Tongue (tissue), 2 donors: ENCODE measurements around the gene CAMK2B. TPM values are rescaled to one million over a fixed set of nuclear protein-coding genes. Genes with fewer than 3 reads are reported as not detected.
A peak's percentile ranks its signal among the peaks of the same experiment; 100 is the strongest.

Experiments
- DNase-seq: peaks from one replicate; pipeline ENCODE4 v3.0.0-alpha.2; 2015
- total RNA-seq: library from RNA; depleted of rRNA; stranded (reverse); fragments of >200 nt; gene quantifications from one replicate; pipeline ENCODE4 v1.2.3, GENCODE V29; 2014

CAMK2B gene
- total RNA-seq, 1 donor from 2014 or later, result 26.7 TPM

DNA sequence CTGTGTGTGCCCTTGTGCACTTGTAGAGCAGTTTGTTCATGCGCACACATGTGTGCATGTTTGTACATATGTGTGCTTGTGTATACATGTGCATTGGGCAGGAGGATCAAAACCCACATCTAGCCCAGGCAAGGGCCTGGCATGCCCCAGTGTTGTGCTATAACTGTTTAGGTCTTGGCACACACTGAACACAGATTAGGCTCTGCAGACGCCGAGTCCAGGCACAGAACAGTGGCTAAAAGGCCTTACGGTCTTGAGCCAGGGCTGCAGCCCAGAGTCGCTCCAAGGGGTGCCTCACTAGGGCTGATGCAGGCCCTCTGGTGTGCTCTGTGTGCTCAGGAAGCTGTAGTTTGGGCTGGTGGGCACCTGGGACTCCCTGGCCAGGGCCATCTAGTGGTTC lies 68.9 kb downstream of the CAMK2B start:
- no peak for DNase-seq

DNA sequence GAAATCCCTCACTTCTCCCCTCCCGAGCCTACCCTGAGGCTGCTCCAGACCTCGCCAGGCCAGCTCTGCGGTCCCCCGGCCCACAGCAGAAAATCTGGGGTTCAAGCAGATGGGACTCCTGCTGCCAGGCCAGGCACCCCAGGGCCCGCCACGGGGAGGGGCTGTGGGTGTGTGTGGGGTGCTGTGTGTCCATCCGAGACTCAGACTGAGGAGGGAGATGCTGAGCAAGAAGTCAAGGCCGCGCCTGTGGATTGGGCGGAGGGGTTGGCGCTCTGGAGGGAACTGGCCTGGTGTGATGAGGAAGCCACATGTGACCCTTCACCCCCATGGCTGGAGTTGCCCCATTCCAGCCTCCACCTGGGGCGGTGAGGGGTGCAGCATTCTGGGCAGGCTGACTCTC lies 73.5 kb downstream of the CAMK2B start:
- no peak for DNase-seq

DNA sequence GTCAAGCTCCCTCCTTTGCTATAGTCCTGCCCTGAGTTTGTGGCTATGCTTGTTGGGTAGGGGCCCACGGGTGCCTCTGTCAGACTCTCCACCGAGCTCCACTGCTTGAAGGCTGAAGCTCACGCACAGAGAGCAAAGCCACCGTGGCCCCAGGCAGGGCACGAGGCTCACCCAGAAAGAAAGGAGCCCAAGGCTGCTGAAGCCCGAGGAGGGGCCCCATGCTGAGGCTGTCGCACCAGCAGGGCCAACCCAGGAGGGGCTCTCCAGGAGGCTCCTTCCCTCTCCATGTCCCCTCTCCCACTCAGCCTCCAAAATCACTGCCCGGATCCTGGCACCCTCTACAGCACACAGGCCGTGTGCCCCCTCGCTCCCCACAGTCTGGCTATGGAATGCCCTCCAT lies 74.1 kb downstream of the CAMK2B start:
- DNase-seq, result no peak

DNA sequence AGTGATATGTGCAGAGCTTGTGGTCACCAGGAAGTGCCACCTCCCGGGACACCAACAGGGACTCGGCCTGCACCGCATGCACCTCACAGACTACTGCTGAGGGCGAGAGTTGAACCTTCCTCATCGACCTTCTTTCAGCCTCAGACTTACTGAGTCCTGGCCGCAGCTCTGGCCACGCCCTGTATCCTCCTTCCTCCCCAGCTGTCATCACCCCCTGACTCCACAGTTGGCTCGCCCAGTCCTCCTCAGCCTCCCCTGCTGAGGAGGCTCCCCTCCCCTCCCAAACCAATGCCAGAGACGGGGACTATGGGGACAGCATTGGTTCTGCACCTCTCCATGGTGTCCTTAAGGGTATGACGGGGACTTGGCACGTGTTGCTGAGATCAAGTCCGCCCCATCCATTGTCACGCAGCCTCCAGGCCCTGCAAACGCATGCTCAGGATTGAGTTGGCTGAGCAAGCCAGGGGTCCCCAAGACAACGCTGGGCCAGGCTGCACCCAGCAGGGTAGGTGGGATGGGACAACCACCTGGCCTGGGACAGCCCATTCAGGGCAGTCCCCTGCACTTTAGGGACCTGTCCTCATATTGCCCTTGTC lies 75.7 kb downstream of the CAMK2B start:
- no peak for DNase-seq

DNA sequence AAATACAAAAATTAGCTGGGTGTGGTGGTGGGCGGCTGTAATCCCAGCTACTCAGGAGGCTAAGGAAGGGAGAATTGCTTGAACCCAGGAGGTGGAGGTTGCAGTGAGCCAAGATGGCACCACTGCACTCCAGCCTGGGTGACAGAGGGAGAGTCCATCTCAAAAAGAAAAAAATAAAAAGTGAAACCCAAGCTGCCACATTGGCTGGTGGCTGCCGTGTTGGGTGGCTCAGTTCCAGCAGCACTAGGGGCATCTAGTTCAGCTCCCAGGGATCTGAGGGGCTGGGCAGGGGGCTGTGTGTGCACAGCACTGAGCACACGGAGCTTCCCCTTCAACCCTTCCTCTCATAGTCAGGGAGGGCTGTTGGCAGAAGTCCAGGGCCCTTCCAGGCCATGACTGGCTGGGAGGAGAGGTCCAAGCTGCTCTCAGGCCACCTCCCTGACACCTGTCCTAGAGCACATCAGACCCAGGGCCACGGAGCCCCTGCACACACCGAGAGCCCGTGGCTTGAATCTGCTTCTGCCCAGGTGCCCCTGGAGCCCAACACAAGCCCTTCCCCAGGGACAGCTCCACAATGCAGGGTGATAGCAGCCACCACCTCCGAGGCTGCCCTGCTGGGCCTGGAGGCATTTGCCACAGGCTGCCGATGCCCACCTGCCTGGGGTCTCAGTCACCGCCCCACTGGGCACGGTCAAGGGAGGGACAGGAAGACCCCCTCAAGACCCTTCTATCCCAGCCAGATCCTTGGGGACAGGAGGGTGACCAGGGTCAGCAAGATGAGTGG lies 77.3 kb downstream of the CAMK2B start:
- no peak for DNase-seq

DNA sequence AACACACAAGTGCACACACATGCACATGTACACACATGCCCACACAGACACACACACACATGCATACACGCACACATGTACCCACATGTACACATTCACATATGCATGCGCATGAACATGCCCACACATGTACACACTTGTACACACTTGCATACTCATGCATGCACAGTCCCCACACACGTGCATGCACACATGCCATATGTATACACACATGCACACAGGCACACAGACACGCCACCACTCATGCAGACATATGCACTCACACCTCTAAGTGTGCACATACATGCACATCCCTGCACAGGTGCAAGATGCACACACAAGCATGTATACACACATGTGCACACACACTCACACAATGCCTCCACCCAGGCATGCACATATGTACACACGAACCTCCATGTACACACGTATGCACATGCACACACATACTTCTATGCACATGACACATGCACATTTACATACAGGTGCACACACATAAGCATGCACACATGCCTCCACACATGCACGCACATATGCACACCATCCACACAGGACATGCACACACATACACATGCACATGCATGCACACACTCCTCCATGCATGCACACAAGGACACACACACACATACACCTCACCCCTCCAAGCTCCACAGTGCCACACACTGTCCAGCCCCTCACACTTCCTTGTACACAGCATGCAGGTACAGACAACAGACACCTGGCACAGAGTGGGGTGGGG lies 78.8 kb downstream of the CAMK2B start:
- no peak for DNase-seq

DNA sequence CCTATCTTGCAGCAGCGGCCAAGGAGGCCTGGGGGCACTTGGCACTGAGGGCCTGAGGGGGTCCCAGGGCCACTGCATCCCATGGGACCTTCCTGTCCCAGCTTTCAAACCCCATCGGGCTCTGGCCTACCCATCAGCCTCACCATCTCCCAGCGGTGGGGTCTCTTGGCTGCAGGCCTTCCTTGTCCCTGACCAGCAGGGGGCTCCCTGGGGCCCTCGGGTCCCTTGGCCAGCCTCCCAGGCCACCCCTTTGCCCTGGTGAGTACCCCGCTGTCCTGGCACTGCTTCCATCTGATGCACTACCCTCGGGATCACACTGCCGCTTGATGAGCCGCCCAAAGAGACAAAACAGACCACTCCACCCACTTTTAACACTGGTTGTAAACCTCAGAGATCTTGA lies 81.1 kb downstream of the CAMK2B start:
- DNase-seq, result no peak

DNA sequence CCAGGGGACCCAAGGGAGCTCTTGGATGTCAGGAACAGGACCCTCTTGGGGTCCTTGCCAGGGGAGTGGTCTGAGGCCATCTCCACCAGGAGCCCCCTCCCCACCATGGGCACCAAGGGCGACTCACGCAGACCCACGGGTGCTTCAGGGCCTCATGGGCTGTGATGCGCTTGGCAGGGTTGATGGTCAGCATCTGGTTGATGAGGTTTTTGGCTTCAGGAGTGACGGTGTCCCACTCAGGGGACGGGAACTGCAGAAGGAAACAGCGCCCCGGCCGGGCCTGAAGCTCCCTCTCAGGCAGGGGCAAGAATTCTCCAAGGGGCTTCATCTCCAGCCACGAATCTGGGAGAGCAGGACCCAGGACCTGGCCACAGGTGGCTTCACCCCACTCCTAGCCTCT lies 83.3 kb downstream of the CAMK2B start:
- DNase-seq, result no peak

DNA sequence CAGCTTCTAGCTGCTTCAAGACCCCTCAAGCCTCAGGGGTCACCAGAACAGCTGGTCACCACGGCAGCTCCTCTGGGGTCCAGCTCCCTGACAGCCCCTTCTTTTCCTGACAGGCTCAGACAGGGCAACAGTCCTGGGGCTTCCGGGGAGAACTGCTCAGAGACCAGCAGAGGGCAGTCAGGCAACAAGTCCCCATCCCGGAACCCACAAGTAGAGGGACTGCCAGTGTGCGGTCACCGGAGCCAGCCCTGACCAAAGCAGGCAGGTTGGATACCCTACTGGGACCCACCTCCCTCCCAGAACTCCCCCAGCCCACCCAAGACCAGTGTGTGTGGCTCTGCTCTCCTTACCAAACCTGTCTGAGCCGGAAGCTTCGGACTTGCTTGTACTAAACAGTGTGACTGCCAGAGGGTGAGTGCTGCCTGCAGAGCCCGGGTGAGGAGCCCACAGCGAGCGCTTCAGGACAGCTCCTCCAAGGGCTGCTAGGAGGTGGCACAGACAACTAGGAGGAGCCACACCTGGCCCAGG lies 84.3 kb downstream of the CAMK2B start:
- peak; percentile 88 for DNase-seq

DNA sequence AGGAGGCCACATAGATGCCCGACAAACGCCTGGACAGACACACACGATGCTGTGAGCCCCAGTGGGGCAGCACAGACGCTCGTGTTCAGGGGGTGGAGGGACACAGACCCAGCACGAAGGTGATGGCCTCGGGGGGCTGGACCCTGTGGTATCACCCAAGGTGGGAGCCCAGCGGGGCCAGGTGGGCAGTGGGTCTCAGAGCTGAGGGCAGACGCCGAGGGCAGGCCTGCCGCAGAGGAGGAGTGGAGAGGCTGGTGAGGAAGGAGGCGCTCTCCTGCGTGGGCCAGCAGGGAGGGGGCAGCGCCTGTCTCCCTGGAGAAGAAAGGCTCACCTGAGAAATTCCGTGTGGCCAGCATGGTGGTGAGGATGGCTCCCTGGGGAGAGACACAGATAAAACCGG lies 85.0 kb downstream of the CAMK2B start:
- DNase-seq, result no peak

DNA sequence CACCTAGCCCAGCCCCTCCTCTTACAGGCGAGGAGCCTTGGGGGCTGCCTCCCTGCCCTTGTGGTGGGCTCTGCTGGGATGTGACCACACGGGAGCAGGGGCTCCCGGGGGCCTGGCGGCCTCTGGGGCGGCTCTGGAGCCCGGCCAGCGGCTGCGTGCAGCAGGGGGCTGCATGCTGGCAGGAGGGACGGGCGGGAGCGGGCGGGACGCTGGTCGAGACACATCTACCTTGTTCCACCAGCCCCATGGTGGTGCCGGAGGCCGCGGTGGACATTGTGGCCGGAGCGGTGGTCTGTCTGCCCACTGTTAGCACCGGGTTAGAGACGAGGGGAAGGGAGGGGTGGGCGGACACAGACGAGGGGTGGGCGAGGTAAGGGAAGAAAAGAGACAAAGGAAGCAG lies 86.0 kb downstream of the CAMK2B start:
- DNase-seq, result no peak

DNA sequence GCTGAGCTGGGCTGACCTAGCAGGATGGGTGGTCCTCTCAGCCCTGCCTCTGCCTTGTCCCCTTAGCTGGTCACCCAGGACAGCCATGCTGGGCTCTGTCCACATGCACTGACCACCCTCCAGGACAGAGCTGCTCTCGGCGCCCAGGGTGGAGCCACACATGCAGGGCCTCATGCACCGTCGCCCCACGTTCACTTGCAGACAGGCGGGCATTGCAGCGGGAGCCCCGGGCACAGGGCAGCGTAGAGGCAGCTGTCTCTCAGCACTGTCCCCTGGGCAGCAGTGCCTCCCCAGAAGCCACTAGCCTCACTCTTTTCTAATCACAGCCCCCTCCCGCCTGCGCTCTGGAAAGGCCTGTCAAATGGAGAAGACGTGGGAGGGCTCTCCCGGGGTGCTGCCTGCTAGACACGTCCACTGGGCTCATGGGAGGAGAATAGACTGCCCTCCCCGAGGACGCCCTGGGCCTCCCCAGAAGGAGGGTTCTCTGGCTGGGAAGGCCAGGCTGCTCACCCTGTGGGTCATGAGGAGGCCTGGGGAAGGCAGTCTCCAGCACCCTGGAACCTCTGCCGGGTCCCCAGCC lies 87.2 kb downstream of the CAMK2B start:
- DNase-seq, result no peak

DNA sequence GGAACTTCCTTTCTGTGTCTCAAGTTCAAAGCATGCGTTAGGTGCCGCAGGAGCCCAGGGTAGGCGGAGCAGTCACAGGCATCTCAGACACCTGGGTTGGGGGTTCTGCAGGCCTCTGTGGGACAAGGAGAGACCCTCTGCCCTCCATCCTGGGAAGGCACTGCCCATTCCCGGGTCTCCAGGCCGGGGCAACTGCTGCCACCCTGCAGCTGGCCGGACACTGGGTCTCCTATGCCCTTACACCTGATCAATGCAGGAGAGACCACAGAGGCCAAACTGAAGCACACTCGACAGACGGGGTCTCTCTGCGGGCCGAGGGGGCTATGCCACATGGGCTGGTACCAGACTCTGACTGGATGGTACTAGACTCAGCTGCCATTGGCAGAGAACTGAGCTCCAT lies 87.7 kb downstream of the CAMK2B start:
- no peak for DNase-seq

DNA sequence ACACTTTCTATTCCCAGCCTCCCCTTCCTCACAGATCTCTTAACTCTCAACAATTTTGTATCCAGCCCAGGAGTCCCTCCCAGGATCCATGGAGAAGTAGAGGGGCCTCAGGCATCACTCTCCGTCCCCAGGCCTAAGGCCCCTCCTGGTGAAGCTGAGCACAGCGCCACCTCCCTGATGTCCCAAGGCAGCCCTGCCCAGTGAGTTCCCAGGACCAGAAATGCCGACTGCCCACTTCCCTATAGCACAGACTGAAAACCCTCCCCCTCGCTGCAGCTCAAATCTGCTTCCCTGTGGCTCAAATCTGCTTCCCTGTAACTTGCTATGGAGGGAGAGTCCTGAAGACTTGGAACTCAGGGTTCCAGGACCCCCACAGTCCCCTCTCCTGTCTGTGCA lies 89.1 kb downstream of the CAMK2B start:
- DNase-seq, result no peak

DNA sequence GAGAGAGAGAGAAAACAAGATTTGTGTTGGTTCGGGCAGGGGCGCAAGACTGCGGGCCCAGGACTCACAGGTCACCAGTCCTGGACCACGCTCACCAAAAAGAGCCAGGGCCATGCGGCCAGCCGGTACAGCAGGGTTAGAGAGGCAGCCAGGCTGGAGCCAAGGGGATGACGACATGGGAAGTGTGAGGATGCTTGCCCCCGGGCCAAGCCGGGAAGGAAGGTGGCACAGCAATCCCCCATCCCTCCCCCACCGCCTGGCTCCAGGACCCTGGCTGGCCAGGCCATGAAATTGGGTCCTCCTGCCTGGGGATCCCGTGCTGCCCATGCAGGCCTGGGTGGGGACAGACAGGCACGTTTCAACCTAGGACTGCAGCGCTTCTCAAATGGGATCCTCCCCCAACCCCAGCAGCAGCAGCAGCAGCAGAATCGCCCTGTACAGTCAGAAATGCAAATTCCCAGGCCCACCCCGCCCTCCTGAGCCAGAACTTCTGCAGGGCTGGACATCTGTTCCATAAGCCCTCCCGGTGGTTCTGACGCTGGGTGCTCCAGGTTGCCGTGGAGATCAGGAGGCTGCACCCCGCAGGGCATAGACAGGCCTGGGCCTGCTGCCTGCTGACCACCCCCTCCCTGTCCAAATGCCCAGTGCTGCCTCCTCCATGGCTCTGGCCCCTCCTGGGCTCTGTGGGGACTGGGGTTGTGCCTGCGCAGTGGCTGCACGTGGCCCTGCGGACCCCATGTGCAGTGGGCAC lies 89.6 kb downstream of the CAMK2B start:
- DNase-seq, result no peak

DNA sequence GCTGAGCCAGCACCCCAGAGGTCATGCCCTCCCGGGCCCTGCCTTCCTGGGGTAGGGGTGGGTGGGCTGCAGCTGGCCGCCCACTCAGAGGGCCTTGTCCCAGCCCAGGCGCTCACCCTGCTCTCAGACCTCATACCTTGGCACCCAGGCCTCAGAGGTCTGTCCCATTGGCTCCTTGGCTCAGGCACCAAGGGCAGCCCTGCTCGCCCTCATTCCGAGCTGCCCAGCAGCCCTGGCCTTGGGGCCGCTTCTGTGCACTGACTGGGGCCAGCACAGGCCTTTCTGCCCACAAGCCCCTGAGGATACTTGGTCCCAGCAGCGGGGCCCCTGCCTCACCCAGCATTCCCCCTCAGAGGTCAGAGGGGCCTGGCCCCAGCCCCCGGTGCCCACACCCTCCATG lies 90.3 kb downstream of the CAMK2B start:
- DNase-seq, result no peak

DNA sequence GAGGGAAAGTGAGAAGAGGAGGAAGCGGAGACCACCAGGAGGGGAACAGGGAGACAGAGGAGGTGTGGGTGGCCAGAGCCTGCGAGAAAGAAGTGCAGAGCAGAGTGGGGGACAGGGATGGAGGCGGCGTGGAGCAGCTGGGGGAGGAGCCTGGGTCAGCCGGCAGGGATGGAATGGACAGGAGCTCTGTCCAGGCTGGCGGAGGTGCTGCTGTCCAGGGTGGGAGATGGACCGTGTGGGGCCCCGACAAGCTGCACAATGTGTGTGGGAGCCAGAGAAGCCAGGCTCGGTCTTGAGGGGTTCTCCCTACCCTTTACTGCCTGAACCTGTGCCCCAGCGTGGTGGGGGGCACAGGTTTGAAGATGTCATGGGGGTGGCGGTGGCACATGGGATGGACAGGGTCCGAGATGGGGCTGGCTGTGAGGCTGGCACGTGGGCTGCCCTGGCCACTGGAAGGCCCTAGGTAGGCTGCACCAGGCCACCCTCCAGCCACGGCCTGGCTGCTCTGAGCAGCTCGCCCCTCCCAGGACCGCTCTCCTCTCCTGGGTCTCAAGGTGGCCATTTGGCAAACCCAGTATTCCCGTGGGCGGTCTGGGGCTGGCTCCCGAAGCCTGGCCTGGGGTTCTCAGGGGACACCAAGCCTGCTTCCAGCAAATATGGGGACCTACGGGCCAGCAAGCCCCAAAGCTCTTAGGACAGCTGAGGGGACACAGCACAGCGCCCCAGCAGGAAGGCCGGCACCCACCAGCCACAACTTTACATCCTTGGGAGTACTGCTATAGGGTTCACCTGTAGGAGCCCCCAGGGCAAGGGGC lies 92.3 kb downstream of the CAMK2B start:
- no peak for DNase-seq

DNA sequence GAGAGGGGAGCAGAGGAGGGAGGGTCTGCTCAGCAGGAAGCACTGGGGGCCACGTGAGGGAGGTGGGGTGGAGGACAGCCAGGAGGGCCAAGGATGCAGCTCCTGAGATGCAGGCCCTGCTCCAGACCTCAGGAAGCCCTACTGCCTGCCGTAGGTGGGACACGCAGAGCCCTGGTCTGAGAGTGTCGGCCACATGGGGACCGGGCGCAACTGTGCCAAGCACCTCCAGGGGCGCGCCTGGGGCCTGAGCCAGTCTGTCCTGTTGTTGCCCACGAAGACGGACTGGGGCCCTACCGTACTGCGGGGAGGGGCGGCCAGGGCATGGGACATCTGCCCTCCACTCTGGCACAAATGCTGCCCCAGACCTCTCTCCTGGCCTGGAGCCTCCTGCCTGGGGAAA lies 93.0 kb downstream of the CAMK2B start:
- DNase-seq, result no peak

DNA sequence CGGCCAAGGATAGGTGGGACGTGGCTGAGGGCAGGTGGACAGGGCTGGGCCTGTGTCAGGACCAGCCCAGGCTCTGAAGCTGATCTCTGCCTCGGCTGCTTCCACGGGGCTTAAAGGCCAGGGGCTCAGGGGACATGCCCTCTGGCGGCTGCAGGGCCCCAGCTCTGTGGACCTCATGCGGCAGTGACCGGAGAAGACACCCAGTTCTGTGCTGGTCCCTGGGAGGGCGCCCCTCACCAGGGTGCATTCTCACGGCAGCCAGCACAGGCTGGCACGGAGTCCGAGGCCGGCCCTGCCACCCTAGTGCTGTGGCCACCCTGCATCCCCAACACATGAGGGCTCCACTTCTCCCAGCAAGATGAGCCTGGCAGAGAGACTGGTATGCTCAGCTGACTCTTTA lies 94.3 kb downstream of the CAMK2B start:
- DNase-seq, result no peak

DNA sequence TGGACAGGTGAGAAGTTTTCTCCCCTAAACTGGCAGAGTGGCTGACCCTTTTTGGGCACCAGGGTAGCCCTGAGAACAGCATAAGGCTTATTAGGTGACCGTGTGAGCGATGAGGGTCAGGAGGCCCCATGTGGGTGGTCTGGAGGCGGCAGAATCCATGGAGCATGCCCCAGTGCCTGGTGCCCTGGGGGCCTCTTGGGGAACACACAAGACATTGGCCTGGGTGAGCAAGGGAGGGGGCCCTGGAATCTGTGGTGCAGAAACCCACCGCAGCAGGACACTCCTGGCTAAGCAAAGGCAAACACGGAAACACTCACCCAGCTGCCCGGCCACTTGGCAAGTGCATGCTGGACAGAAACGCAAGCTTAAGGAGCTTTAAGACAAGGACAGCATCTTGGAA lies 95.1 kb downstream of the CAMK2B start:
- no peak for DNase-seq

DNA sequence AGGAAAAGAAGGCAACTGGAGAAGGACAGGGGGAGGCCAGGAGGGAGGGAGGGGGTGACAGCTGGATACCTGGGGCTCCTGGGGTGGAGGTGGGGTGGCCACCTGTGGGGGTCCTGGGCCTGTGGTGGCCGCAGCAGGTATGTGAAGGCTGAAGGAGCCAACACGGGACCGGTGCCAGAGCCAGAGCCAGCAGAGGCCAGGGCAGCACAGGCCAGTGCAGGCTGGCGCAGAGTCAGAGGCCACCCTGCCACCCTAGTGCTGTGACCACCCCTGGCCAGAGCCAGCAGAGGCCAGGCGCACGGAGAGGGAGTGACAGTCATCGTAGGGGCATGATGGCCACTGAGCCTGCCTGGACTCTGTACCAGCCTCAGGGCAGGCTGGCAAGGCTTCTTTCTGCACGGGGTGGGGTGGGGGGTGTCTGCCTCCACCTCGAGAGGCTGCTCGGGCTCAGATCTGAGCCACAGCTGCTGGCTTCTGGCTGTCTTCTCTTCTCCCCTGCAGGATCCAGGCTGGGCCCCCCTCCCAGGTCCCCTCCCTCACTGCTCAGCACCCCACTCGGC lies 95.8 kb downstream of the CAMK2B start:
- no peak for DNase-seq
